ENCODE measurements around the gene C1orf21.

DNA sequence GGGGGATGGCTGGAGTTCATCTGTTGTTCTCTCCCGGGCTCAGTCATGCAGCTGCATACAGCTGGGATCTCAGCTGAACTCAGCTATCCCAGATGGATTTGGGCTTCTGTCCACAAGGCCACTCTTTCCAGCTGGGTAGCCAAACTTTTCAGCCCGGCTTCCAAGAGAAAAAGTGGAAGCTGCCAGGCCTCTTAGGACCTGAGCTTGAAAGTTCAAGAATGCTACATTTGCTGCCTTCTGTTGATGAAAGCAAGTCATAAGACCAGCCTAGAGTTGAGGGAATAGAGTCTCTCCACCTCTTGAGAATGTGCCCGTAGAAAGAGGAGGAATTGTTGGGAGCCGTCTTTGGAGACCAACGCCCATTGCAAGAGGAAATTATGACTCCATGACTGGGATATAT lies 95.3 kb downstream of the C1orf21 start:
- TF ChIP-seq, protein P1, sequence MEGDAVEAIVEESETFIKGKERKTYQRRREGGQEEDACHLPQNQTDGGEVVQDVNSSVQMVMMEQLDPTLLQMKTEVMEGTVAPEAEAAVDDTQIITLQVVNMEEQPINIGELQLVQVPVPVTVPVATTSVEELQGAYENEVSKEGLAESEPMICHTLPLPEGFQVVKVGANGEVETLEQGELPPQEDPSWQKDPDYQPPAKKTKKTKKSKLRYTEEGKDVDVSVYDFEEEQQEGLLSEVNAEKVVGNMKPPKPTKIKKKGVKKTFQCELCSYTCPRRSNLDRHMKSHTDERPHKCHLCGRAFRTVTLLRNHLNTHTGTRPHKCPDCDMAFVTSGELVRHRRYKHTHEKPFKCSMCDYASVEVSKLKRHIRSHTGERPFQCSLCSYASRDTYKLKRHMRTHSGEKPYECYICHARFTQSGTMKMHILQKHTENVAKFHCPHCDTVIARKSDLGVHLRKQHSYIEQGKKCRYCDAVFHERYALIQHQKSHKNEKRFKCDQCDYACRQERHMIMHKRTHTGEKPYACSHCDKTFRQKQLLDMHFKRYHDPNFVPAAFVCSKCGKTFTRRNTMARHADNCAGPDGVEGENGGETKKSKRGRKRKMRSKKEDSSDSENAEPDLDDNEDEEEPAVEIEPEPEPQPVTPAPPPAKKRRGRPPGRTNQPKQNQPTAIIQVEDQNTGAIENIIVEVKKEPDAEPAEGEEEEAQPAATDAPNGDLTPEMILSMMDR (optimal IDR thresholded peaks at IDR 0.05 in 1 of 3, IDR thresholded peaks at IDR 0.05 in 1 of 3, conservative IDR thresholded peaks at IDR 0.05 in 1 of 3; ENCODE audit: extremely low read depth in 1 of 3, insufficient read depth in 2 of 3, low read length in 3 of 3), result no peak
- TF ChIP-seq EZH2 (IDR thresholded peaks at IDR 0.05; ENCODE audit: low read length), result no peak
